ENCODE data around the gene DDX10. TPM values are rescaled to one million over a fixed set of nuclear protein-coding genes. Genes with fewer than 3 reads are reported as not detected.

The DDX10 gene
- polyA plus RNA-seq, 1 donor (not counting 4 experiments of a cell fraction or from before 2014, with no cell fraction given): 32.3 TPM

DNA sequence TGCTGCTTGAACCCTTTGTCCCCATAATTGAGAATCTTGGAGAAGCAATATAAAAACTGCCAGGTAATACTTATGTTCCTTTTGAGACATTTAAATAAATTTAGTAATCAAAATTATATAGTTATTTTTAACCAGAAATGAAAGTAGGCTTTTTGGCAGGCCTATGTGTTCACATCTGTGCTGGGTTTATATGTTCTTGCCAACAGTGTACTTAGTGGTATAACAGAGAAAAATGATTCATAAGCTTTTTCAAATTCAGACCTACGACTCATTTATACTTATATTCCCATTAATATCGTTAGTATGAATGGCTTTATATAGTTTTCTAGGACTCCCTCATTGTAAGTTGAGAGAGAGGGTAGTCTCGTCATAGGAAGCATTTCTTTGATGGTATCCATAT, 79.0 kb downstream of the DDX10 start:
- H4K20me1 ChIP-seq (ENCODE audit: control insufficient read depth, extremely low read depth, insufficient read depth, low read length): no peaks in the 10 kb centered on the region
- H3K9me3 ChIP-seq (ENCODE audit: control insufficient read depth, low read depth, low read length): no peaks in the 10 kb centered on the region
- DNase-seq (ENCODE audit: low read depth, low spot score) (no peak), FAIRE-seq (no peak)
- dilution Hi-C loops (cut with MboI; ENCODE audit: extremely low pct_ligation_motif_present, low sequenced_read_pairs): no loop called here
- no peak overlapping the region for H2AFZ ChIP-seq (ENCODE audit: control insufficient read depth, low read length)
- TF ChIP-seq EZH2 (IDR thresholded peaks at IDR 0.05; ENCODE audit: low read length): no peak
- TF ChIP-seq, protein P1, sequence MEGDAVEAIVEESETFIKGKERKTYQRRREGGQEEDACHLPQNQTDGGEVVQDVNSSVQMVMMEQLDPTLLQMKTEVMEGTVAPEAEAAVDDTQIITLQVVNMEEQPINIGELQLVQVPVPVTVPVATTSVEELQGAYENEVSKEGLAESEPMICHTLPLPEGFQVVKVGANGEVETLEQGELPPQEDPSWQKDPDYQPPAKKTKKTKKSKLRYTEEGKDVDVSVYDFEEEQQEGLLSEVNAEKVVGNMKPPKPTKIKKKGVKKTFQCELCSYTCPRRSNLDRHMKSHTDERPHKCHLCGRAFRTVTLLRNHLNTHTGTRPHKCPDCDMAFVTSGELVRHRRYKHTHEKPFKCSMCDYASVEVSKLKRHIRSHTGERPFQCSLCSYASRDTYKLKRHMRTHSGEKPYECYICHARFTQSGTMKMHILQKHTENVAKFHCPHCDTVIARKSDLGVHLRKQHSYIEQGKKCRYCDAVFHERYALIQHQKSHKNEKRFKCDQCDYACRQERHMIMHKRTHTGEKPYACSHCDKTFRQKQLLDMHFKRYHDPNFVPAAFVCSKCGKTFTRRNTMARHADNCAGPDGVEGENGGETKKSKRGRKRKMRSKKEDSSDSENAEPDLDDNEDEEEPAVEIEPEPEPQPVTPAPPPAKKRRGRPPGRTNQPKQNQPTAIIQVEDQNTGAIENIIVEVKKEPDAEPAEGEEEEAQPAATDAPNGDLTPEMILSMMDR (optimal IDR thresholded peaks at IDR 0.05 in 1 of 3, IDR thresholded peaks at IDR 0.05 in 1 of 3, conservative IDR thresholded peaks at IDR 0.05 in 1 of 3; ENCODE audit: extremely low read depth in 1 of 3, insufficient read depth in 2 of 3, low read length in 3 of 3): no peak
- H3K36me3 ChIP-seq (ENCODE audit: control insufficient read depth in 2 of 2, extremely low read depth in 1 of 2, insufficient read depth in 2 of 2, low read length in 2 of 2): no peaks in the 10 kb centered on the region
- H3K4me1 ChIP-seq (ENCODE audit: control insufficient read depth, extremely low read depth, insufficient read depth, low read length): no peaks in the 10 kb centered on the region
- H3K79me2 ChIP-seq (ENCODE audit: control insufficient read depth, insufficient read depth, low read length): peaks cover 21% of the 10 kb centered on the region
- no peak overlapping the region for H3K4me2 ChIP-seq (ENCODE audit: control insufficient read depth, extremely low read depth, insufficient read depth, low read depth, low read length)
- no peak overlapping the region for H3K9ac ChIP-seq (ENCODE audit: control insufficient read depth, extremely low read depth, insufficient read depth, low read length)
- H3K27me3 ChIP-seq (ENCODE audit: control insufficient read depth, extremely low read depth, insufficient read depth, low read length): no peaks in the 10 kb centered on the region
- no peak overlapping the region for H3K27ac ChIP-seq (ENCODE audit: control insufficient read depth, insufficient read depth, low read length)
- no peaks in the 10 kb centered on the region for H3K9me1 ChIP-seq (ENCODE audit: control insufficient read depth, extremely low read depth, insufficient read depth, low read length)
- no peak overlapping the region for H3K4me3 ChIP-seq (ENCODE audit: control insufficient read depth in 2 of 3, extremely low read depth in 1 of 3, insufficient read depth in 2 of 3, low read depth in 1 of 3, low read length in 3 of 3)

DNA sequence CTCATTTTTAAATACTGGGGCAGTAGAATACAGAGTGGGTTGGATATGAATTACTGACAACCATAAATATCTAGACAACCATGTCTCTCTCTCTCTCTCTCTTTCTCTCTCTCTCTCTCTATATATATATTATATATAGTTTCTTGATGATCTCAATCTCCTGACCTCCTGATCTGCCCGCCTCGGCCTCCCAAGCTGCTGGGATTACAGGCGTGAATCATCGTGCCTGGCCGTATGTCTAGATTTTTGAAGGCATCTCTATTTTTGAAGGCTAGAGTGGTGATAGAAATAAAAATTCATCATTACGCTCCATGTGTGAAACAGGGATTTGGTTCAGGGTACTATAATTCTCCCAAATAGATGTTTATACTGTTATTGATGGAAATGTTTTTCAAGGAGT, 84.1 kb downstream of the DDX10 start:
- Histone ChIP-seq H2AFZ (ENCODE audit: control insufficient read depth, low read length) (no peak overlapping the region), H3K9me3 (ENCODE audit: control insufficient read depth, low read depth, low read length) (no peaks in the 10 kb centered on the region), H3K4me2 (ENCODE audit: control insufficient read depth, extremely low read depth, insufficient read depth, low read depth, low read length) (no peak overlapping the region), H3K27me3 (ENCODE audit: control insufficient read depth, extremely low read depth, insufficient read depth, low read length) (no peaks in the 10 kb centered on the region), H3K36me3 (ENCODE audit: control insufficient read depth in 2 of 2, extremely low read depth in 1 of 2, insufficient read depth in 2 of 2, low read length in 2 of 2) (no peaks in the 10 kb centered on the region), H3K9me1 (ENCODE audit: control insufficient read depth, extremely low read depth, insufficient read depth, low read length) (no peaks in the 10 kb centered on the region), H3K79me2 (ENCODE audit: control insufficient read depth, insufficient read depth, low read length) (peaks cover 8% of the 10 kb centered on the region), H3K4me1 (ENCODE audit: control insufficient read depth, extremely low read depth, insufficient read depth, low read length) (no peaks in the 10 kb centered on the region), H3K27ac (ENCODE audit: control insufficient read depth, insufficient read depth, low read length) (no peak overlapping the region), H3K9ac (ENCODE audit: control insufficient read depth, extremely low read depth, insufficient read depth, low read length) (no peak overlapping the region), H4K20me1 (ENCODE audit: control insufficient read depth, extremely low read depth, insufficient read depth, low read length) (no peaks in the 10 kb centered on the region), H3K4me3 (ENCODE audit: control insufficient read depth in 2 of 3, extremely low read depth in 1 of 3, insufficient read depth in 2 of 3, low read depth in 1 of 3, low read length in 3 of 3) (no peak overlapping the region)
- FAIRE-seq: no peak
- no peak for TF ChIP-seq EZH2 (IDR thresholded peaks at IDR 0.05; ENCODE audit: low read length)
- TF ChIP-seq, protein P1 (optimal IDR thresholded peaks at IDR 0.05 in 1 of 3, IDR thresholded peaks at IDR 0.05 in 1 of 3, conservative IDR thresholded peaks at IDR 0.05 in 1 of 3; ENCODE audit: extremely low read depth in 1 of 3, insufficient read depth in 2 of 3, low read length in 3 of 3): no peak
- dilution Hi-C loops (cut with MboI; ENCODE audit: extremely low pct_ligation_motif_present, low sequenced_read_pairs): no loop called here
- no peak for DNase-seq (ENCODE audit: low read depth, low spot score)
